Right atrium auricular region (tissue), 2 donors: ENCODE results near the gene RHOBTB1. TPM values are rescaled to one million over a fixed set of nuclear protein-coding genes. Genes with fewer than 3 reads are reported as not detected.

ENCODE experiments used
- DNase-seq: peaks from one replicate; pipeline ENCODE4 v3.0.0-alpha.2; 2019; ENCODE audit warnings: low spot score
- H3K27ac ChIP-seq, 2 donors: fragments of 200-600 bp; sonication (generic); 1 replicate in 1 of 2; 2 replicates in 1 of 2; pipeline ENCODE4 v1.5.1; 2016 to 2019
- H3K27me3 ChIP-seq, 2 donors: fragments of 200-600 bp; sonication (generic); one replicate each; pipeline versions ENCODE4 v1.5.1 to v1.6.0; 2017 to 2019
- H3K36me3 ChIP-seq: fragments of 200-600 bp; sonication (generic); one replicate; pipeline ENCODE4 v1.5.1; 2016
- H3K4me1 ChIP-seq, 2 donors: fragments of 200-600 bp; sonication (generic); one replicate each; pipeline versions ENCODE4 v1.5.1 to v1.6.0; 2017 to 2019
- H3K4me3 ChIP-seq, 2 donors: fragments of 200-600 bp; sonication (generic); 1 replicate in 1 of 2; 2 replicates in 1 of 2; pipeline ENCODE4 v1.5.1; 2017 to 2019; ENCODE audit warnings: mild to moderate bottlenecking in 1 of 2, moderate library complexity in 1 of 2
- H3K9me3 ChIP-seq, 2 donors: fragments of 200-600 bp; sonication (generic); one replicate each; pipeline ENCODE4 v1.5.1; 2019
- total RNA-seq, 2 donors: library from RNA; depleted of rRNA; stranded (reverse); fragments of >200 nt; gene quantifications; one replicate each; pipeline ENCODE4 v1.1.0, GENCODE V29; 2016
- TF ChIP-seq, protein P1 (sequence below), 2 donors: fragments of 200-600 bp; sonication (generic); IDR thresholded peaks; one replicate each; pipeline ENCODE4 v1.5.1; 2019; ENCODE audit warnings: antibody characterized with exemption in 2 of 2

RHOBTB1 gene
- total RNA-seq, 2 donors from 2014 or later: 13.2 to 16.8 TPM

DNA sequence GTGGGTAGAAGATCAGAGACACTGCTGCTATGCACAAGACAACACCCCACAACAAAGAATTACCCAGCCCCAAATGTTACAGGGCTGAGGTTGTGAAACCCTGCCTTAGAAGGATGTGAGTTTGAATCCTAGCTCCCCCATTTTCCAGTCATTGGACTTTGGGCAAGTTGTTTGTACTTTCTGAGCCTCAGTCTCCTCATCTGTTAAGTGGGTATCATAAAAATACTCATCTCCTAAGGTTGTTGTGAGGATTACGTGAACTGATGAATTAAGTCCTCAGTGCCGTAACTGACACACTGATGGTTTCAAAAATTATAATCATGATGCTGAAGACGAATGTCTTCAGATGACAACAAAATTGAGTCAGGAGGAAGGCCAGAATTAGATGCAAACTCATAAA lies 30.3 kb downstream of the RHOBTB1 start:
- H3K27me3 ChIP-seq: no peaks in the 10 kb centered on the region
- H3K9me3 ChIP-seq: no peaks in the 10 kb centered on the region
- peaks cover 0 to 64% of the 10 kb centered on the region in 2 donors for H3K4me1 ChIP-seq
- no peaks in the 10 kb centered on the region for H3K36me3 ChIP-seq
- no peak overlapping the region for H3K4me3 ChIP-seq
- TF ChIP-seq, protein P1, sequence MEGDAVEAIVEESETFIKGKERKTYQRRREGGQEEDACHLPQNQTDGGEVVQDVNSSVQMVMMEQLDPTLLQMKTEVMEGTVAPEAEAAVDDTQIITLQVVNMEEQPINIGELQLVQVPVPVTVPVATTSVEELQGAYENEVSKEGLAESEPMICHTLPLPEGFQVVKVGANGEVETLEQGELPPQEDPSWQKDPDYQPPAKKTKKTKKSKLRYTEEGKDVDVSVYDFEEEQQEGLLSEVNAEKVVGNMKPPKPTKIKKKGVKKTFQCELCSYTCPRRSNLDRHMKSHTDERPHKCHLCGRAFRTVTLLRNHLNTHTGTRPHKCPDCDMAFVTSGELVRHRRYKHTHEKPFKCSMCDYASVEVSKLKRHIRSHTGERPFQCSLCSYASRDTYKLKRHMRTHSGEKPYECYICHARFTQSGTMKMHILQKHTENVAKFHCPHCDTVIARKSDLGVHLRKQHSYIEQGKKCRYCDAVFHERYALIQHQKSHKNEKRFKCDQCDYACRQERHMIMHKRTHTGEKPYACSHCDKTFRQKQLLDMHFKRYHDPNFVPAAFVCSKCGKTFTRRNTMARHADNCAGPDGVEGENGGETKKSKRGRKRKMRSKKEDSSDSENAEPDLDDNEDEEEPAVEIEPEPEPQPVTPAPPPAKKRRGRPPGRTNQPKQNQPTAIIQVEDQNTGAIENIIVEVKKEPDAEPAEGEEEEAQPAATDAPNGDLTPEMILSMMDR (IDR thresholded peaks at IDR 0.05): no peak
- H3K27ac ChIP-seq: peak overlapping the region in 1 of 2 donors; percentile 76
- DNase-seq: no peak

GRCh38 chr10:60913071-60913470 lies 30.9 kb downstream of the RHOBTB1 start:
- no peak overlapping the region for H3K4me3 ChIP-seq
- TF ChIP-seq, protein P1 (IDR thresholded peaks at IDR 0.05): no peak
- H3K4me1 ChIP-seq: peaks cover 0 to 70% of the 10 kb centered on the region in 2 donors
- H3K9me3 ChIP-seq: no peaks in the 10 kb centered on the region
- H3K36me3 ChIP-seq: no peaks in the 10 kb centered on the region
- no peaks in the 10 kb centered on the region for H3K27me3 ChIP-seq
- no peak for DNase-seq
- peak overlapping the region in 1 of 2 donors; percentile 76 for H3K27ac ChIP-seq

DNA sequence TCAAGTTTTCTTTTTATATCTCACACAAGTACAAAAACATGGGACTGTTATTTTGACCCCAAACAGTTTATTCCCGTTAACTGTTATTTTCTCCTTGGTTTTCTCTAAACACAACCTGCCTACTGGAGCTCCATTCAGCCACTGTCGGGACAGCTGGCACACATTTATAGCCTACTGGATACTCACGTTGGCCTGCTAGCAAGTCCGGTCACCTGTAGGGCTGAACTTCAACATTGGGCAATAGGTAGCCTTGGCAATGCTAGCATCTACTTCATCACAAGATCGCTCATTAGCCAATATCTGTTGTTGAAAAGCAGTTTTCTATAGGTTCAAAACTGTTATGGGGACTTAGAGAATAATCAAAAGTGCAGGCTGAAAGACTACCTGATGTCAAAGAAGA lies 32.3 kb downstream of the RHOBTB1 start:
- Histone ChIP-seq H3K36me3 (no peaks in the 10 kb centered on the region), H3K4me3 (no peak overlapping the region), H3K9me3 (no peaks in the 10 kb centered on the region), H3K27ac (peak overlapping the region; percentile 54 to 76), H3K27me3 (no peaks in the 10 kb centered on the region), H3K4me1 (peaks cover 0 to 82% of the 10 kb centered on the region in 2 donors)
- TF ChIP-seq, protein P1 (IDR thresholded peaks at IDR 0.05): no peak
- DNase-seq: no peak

DNA sequence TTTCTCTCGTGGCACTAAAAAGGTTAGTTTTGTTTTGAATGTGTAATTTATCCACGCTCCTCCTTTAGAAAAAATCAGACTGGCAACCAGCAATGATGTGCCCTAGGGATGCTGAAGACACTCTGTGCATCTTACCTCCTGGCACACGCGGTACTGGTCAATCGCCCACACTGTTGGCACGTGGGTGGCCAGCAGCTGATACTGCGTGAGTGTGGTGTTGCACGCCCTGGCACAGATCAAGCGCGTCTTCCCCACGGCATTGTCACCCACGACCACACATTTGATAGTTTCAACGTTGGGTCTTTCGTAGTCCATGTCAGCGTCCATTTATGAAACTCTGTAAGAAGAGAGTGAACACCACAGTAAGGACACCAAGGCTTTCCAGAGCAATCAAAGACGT lies 32.8 kb downstream of the RHOBTB1 start:
- H3K4me1 ChIP-seq: peaks cover 0 to 87% of the 10 kb centered on the region in 2 donors
- TF ChIP-seq, protein P1 (IDR thresholded peaks at IDR 0.05): no peak
- DNase-seq: no peak
- peak overlapping the region; percentile 54 to 76 for H3K27ac ChIP-seq
- H3K36me3 ChIP-seq: no peaks in the 10 kb centered on the region
- H3K9me3 ChIP-seq: no peaks in the 10 kb centered on the region
- H3K4me3 ChIP-seq: no peak overlapping the region
- H3K27me3 ChIP-seq: no peaks in the 10 kb centered on the region

GRCh38 chr10:60910543-60910942 lies 33.4 kb downstream of the RHOBTB1 start:
- Histone ChIP-seq H3K4me1 (peaks cover 0 to 93% of the 10 kb centered on the region in 2 donors), H3K27ac (peak overlapping the region; percentile 54 to 76), H3K9me3 (no peaks in the 10 kb centered on the region), H3K4me3 (no peak overlapping the region), H3K36me3 (no peaks in the 10 kb centered on the region), H3K27me3 (no peaks in the 10 kb centered on the region)
- TF ChIP-seq, protein P1 (IDR thresholded peaks at IDR 0.05): no peak
- DNase-seq: peak; percentile 70

- Histone ChIP-seq H3K36me3 (no peaks in the 10 kb centered on the region), H3K27ac (peak overlapping the region; percentile 20 to 80), H3K9me3 (no peaks in the 10 kb centered on the region), H3K4me1 (peaks cover 0 to 80% of the 10 kb centered on the region in 2 donors), H3K27me3 (no peaks in the 10 kb centered on the region), H3K4me3 (no peak overlapping the region)
- no peak for DNase-seq
- TF ChIP-seq, protein P1 (IDR thresholded peaks at IDR 0.05): no peak
Observed at GRCh38 chr10:60908896-60909295, 35.1 kb downstream of the RHOBTB1 start.
